GM23338 (cell line): ENCODE measurements around the gene UBALD1.

ENCODE experiments used
- CREB1 ChIP-seq: fragments of 250-450 bp; sonication (Bioruptor Pico); IDR thresholded peaks from 2 replicates; pipeline ENCODE4 v1.5.0; 2020; ENCODE audit warnings: low read depth, mild to moderate bottlenecking, moderate library complexity
- CTCF ChIP-seq, 2 experiments: fragments of 200-600 bp in 1 of 2; sonication (generic) in 1 of 2; conservative IDR thresholded peaks; 2 replicates each; pipeline versions ENCODE4 v1.5.1 to v1.6.1; 2016 to 2017; ENCODE audit warnings: antibody characterized with exemption in 2 of 2, low read depth in 2 of 2, mild to moderate bottlenecking in 2 of 2, moderate library complexity in 1 of 2
- ETS1 ChIP-seq: IDR thresholded peaks from 2 replicates; pipeline ENCODE4 v1.6.1; 2016; ENCODE audit warnings: antibody characterized with exemption
- EZH2 ChIP-seq: fragments of 200-600 bp; sonication (generic); IDR thresholded peaks from one replicate; pipeline ENCODE4 v1.8.0; 2017; ENCODE audit warnings: antibody characterized with exemption, mild to moderate bottlenecking, low read depth; ENCODE audit not compliant: unreplicated experiment
- EZH2phosphoT487 ChIP-seq: fragments of 200-600 bp; sonication (generic); IDR thresholded peaks from one replicate; pipeline ENCODE4 v1.8.1; 2018; ENCODE audit warnings: antibody characterized with exemption; ENCODE audit not compliant: unreplicated experiment
- JUNB ChIP-seq: IDR thresholded peaks from one replicate; pipeline ENCODE4 v1.6.1; 2016; ENCODE audit warnings: antibody characterized with exemption; ENCODE audit not compliant: unreplicated experiment
- NANOG ChIP-seq: IDR thresholded peaks from 2 replicates; pipeline ENCODE4 v1.6.1; 2016; ENCODE audit warnings: antibody characterized with exemption, borderline replicate concordance
- POLR2AphosphoS5 ChIP-seq: IDR thresholded peaks from 2 replicates; pipeline ENCODE4 v1.6.1; 2016; ENCODE audit warnings: antibody characterized with exemption, low read depth
- REST ChIP-seq: IDR thresholded peaks from one replicate; pipeline ENCODE4 v1.6.1; 2018; ENCODE audit warnings: antibody characterized with exemption; ENCODE audit not compliant: unreplicated experiment
- STAT1 ChIP-seq: IDR thresholded peaks from one replicate; pipeline ENCODE4 v1.6.1; 2016; ENCODE audit warnings: antibody characterized with exemption; ENCODE audit not compliant: unreplicated experiment
- ZNF114 ChIP-seq: fragments of 250-450 bp; sonication (Bioruptor Pico); IDR thresholded peaks from 2 replicates; pipeline ENCODE4 v1.5.0; 2020; ENCODE audit warnings: mild to moderate bottlenecking, moderate library complexity
- ZNF462 ChIP-seq: fragments of 250-450 bp; sonication (Bioruptor Pico); IDR thresholded peaks from 2 replicates; pipeline ENCODE4 v1.5.0; 2020; ENCODE audit warnings: mild to moderate bottlenecking, moderate library complexity

- TF ChIP-seq CTCF (conservative IDR thresholded peaks at IDR 0.05; ENCODE audit: low read depth in 2 of 2) (peak; percentile 38 to 84), EZH2 (no peak), EZH2phosphoT487 (no peak), POLR2AphosphoS5 (no peak), ETS1 (no peak), ZNF114 (no peak), REST (no peak), JUNB (no peak), CREB1 (CRISPR knock-in tag) (no peak), ZNF462 (CRISPR knock-in tag) (no peak), STAT1 (no peak), NANOG (no peak)
Measured at GRCh38 chr16:4574919-4575705, 39.6 kb downstream of the UBALD1 start.
